ENCODE measurements around the gene PIK3CD. TPM values are rescaled to one million over a fixed set of nuclear protein-coding genes. Genes with fewer than 3 reads are reported as not detected.

PIK3CD gene
- total and polyA plus RNA-seq, 10 donors = 26.8 to 186 (median 100.0) TPM

DNA sequence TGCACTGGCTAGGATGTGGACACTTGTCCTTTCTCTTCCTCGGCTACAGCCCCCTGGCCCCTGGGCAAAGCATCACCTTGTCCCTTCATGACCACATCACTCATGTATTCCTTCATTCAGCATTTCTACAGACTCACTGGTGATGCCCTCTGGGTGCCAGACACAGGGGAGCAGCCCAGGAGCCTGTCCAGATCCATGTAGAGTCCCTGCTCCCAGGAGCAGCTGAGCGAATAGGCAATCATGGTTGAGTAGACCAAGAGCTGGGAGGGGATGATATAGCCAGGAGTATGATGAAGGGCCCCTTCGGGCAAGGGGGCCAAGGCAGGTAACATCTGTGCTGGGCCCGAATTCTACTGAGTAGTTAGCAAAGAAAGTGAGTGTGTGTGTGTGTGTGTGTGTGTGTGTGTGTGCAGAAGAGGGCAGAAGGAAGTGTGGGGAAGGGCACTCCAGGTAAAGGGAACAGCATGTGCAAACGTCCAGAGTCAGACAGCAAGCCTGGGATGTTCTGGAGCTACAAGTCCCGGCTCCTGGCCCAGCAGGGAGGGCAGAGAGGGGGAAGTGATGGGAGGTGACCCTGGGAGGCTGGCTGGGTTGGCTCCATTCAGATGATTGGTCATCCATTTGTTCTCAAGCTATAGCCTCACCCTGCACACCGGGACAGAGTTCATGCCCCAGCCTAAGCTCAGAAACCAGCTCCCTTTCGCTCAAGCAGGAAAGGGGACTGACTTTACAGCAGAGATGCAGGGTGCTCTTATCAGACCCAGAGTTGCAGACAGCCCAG is 21.0 kb upstream of the PIK3CD start:
- Histone ChIP-seq H3K36me3 (no peaks in the 10 kb centered on the region), H3K27me3 (replicated peaks in 1 of 7) (peaks cover 0 to 10% (median 0%) of the 10 kb centered on the region in 7 donors), H3K27ac (peak overlapping the region; percentile 77 to 96 (median 90)), H3K4me1 (peaks cover 24 to 98% (median 57%) of the 10 kb centered on the region in 6 donors), H3K9me3 (no peaks in the 10 kb centered on the region), H3K4me3 (peak overlapping the region; percentile 30 to 75 (median 50))
- TF ChIP-seq, protein P1, sequence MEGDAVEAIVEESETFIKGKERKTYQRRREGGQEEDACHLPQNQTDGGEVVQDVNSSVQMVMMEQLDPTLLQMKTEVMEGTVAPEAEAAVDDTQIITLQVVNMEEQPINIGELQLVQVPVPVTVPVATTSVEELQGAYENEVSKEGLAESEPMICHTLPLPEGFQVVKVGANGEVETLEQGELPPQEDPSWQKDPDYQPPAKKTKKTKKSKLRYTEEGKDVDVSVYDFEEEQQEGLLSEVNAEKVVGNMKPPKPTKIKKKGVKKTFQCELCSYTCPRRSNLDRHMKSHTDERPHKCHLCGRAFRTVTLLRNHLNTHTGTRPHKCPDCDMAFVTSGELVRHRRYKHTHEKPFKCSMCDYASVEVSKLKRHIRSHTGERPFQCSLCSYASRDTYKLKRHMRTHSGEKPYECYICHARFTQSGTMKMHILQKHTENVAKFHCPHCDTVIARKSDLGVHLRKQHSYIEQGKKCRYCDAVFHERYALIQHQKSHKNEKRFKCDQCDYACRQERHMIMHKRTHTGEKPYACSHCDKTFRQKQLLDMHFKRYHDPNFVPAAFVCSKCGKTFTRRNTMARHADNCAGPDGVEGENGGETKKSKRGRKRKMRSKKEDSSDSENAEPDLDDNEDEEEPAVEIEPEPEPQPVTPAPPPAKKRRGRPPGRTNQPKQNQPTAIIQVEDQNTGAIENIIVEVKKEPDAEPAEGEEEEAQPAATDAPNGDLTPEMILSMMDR (IDR thresholded peaks at IDR 0.05 in 8 of 11, conservative IDR thresholded peaks at IDR 0.05 in 3 of 11) = no peak
- TF ChIP-seq POLR2A (IDR thresholded peaks at IDR 0.05) (peak in 1 of 3 donors; percentile 4), POLR2AphosphoS5 (IDR thresholded peaks at IDR 0.05) (no peak)
- intact Hi-C loops (cut with DNase I; ENCODE audit: low total_unique reads) = no loop called here
- no peak for DNase-seq
- WGBS, 5 donors = 25 to 40% (median 33%) methylated on average over 8 of the region's 8 CpGs

DNA sequence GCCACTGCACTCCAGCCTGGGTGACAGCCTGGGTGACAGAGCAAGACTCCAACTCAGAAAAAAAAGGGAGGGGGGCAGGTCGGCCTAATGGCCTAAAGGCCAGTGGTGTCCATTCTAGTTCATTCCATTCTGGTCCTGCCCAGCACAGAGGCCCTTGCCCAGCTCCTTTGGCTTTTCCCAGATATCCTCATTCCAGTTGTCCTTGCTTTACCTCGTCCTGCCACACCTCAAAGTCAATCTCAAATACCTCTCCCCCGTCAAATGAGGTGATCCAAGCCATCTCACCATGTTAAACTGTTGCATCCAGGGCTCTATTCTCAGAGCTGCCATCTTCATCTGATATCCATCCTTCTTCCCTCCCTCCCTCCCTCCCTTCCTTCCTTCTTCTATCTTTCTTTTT is 19.9 kb upstream of the PIK3CD start:
- WGBS, 5 donors = 74 to 89% (median 83%) methylated on average over 3 of the region's 3 CpGs
- Histone ChIP-seq H3K9me3 (no peaks in the 10 kb centered on the region), H3K36me3 (no peaks in the 10 kb centered on the region), H3K27me3 (replicated peaks in 1 of 7) (no peaks in the 10 kb centered on the region), H3K4me1 (peaks cover 16 to 92% (median 46%) of the 10 kb centered on the region in 6 donors), H3K4me3 (peak overlapping the region in 1 of 8 donors; percentile 75), H3K27ac (peak overlapping the region in 4 of 8 donors; percentile 89 to 96 (median 92))
- TF ChIP-seq POLR2A (IDR thresholded peaks at IDR 0.05) = no peak
- TF ChIP-seq, protein P1 (IDR thresholded peaks at IDR 0.05 in 8 of 11, conservative IDR thresholded peaks at IDR 0.05 in 3 of 11) = no peak
- TF ChIP-seq POLR2AphosphoS5 (IDR thresholded peaks at IDR 0.05) = no peak
- DNase-seq = no peak
- intact Hi-C loops (cut with DNase I; ENCODE audit: low total_unique reads) = no loop called here

DNA sequence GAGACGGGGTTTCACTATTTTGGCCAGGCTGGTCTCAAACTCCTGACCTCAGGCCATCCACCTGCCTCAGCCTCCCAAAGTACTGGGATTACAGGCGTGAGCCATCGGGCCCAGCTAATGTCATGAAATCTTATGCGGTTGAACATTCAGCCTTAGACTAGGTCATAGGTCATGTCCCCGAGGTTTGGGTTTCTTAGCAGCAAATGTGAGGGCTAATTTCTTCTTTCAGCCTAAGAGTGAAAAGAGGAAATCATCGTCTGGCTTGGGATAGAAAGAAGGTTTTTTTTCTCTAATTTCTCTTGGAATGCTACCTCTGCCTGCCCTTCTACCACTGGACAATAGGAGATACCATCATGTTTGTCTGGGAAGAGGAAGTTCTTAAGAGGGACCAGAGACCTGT is 18.0 kb upstream of the PIK3CD start:
- WGBS, 5 donors = 66 to 82% (median 81%) methylated on average over 6 of the region's 6 CpGs
- Histone ChIP-seq H3K9me3 (peaks cover 0 to 4% (median 0%) of the 10 kb centered on the region in 8 donors), H3K27ac (peak overlapping the region in 1 of 8 donors; percentile 10), H3K4me3 (no peak overlapping the region), H3K27me3 (replicated peaks in 1 of 7) (no peaks in the 10 kb centered on the region), H3K4me1 (peaks cover 0 to 80% (median 27%) of the 10 kb centered on the region in 6 donors), H3K36me3 (peaks cover 0 to 6% (median 0%) of the 10 kb centered on the region in 6 donors)
- intact Hi-C loops (cut with DNase I; ENCODE audit: low total_unique reads) = no loop called here
- TF ChIP-seq, protein P1 (IDR thresholded peaks at IDR 0.05 in 8 of 11, conservative IDR thresholded peaks at IDR 0.05 in 3 of 11) = no peak
- TF ChIP-seq POLR2A (IDR thresholded peaks at IDR 0.05) = no peak
- TF ChIP-seq POLR2AphosphoS5 (IDR thresholded peaks at IDR 0.05) = no peak
- no peak for DNase-seq

DNA sequence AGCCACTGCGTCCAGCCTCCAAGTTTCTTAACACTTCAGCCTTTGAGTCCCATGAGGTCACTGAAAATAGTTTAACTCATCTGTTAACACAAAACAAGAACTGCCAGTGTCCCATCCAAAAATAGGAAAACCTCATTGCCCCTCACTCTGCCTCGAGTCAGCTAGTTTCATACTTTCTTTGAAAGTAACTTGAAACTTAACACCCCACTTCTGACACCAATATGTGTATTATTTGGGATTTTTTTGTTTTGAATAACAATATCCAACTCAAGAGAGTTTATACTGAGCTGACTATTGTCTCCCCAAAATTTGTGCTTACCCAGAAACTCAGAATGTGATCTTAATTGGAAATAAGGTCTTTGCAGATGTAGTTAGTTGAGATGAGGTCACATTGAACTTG is 16.9 kb upstream of the PIK3CD start:
- Histone ChIP-seq H3K4me3 (no peak overlapping the region), H3K4me1 (peaks cover 0 to 80% (median 28%) of the 10 kb centered on the region in 6 donors), H3K9me3 (peaks cover 0 to 4% (median 0%) of the 10 kb centered on the region in 8 donors), H3K27me3 (replicated peaks in 1 of 7) (no peaks in the 10 kb centered on the region), H3K36me3 (peaks cover 0 to 6% (median 0%) of the 10 kb centered on the region in 6 donors), H3K27ac (no peak overlapping the region)
- TF ChIP-seq POLR2A (IDR thresholded peaks at IDR 0.05) (no peak), POLR2AphosphoS5 (IDR thresholded peaks at IDR 0.05) (no peak)
- TF ChIP-seq, protein P1 (IDR thresholded peaks at IDR 0.05 in 8 of 11, conservative IDR thresholded peaks at IDR 0.05 in 3 of 11) = no peak
- intact Hi-C loops (cut with DNase I; ENCODE audit: low total_unique reads) = no loop called here
- DNase-seq = no peak
- WGBS, 5 donors = 72 to 83% (median 83%) methylated on average over 2 of the region's 2 CpGs
